Measurements from ENCODE around the gene NDUFV1.
A peak's percentile ranks its signal among the peaks of the same experiment; 100 is the strongest.
"Not testable (repeated sequence)": the region's sequence is repeated elsewhere in the genome, so short reads cannot be mapped to it uniquely, and the experiment has no call there.

NDUFV1 gene

DNA sequence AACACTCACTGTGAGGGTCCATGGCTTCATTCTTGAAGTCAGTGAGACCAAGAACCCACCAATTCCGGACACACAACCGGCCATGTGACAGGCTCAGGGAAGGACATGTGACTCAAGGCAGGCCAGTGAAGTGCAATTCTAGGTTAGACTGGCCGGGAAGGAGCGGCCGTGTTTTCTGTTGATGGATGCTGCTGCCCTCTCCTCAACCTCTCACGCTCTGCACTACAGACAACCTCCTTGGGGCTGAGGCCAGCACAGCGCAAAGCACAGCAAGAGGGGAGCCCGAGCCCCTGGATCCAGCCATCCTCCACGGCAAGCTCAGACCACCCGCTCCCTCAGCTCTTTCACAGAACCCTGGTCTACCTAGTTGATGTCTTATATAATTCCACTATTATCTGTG is 20.2 kb downstream of the NDUFV1 start:
- DNase-seq (ENCODE audit: low spot score) (no peak), FAIRE-seq (no peak)

DNA sequence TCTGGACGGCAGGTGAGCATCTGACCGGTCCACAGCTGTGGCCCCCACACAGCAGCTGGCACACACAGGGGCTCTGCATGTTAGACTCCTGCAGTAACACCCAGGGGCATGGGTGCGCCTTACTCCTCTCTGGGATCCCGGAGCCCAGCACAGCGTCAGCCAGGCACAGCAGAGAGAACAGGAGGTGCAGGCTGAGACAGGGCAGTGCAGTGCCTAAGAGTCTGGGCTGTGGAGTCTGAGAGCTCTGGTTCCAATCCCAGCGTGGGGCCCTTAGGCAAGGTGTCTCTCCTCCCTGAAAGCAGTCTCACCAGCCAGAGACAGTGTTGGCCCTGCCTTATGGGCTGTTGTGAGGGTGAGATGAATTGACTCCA is 20.7 kb downstream of the NDUFV1 start:
- no peak for FAIRE-seq
- no peak for DNase-seq (ENCODE audit: low spot score)

DNA sequence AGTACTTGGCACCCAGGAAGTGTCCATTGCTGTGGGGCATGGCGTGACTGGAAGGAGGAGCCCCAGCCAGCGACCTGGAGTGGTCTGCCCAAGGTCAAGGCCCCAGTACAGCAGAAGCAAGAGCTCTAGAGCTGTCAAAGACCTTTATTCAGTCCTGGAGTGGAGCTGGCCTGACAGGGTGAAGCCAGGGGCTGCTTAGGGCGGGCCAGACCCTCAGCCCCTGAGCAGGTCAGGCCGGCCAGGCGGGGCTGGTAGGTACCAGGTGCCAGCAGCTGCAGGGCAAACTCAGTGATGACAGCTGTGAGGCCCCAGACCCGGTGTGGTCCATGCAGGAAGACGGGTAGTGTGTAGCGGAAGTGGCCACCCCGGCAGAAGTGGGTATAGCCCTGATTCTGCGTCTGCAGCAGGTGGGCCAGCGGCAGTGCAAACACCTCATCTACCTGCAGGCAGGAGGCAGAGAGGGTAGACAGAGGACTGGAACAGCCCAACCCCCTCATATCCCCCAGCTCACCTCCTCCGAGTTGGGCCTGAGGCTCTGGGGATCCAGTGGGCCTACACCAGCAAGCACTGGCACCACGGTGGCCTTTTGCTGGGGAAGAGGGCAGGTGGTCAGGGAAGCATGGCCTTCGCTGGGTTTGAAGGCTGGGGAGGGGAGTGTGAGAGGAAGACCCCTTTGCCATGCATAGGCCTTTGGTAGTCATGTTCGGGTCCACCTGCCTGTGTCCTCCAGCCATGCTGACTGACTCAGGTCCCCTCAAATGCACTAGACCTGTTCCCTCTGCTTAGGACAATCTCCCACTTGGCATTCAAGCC is 21.3 kb downstream of the NDUFV1 start:
- no peak for FAIRE-seq

DNA sequence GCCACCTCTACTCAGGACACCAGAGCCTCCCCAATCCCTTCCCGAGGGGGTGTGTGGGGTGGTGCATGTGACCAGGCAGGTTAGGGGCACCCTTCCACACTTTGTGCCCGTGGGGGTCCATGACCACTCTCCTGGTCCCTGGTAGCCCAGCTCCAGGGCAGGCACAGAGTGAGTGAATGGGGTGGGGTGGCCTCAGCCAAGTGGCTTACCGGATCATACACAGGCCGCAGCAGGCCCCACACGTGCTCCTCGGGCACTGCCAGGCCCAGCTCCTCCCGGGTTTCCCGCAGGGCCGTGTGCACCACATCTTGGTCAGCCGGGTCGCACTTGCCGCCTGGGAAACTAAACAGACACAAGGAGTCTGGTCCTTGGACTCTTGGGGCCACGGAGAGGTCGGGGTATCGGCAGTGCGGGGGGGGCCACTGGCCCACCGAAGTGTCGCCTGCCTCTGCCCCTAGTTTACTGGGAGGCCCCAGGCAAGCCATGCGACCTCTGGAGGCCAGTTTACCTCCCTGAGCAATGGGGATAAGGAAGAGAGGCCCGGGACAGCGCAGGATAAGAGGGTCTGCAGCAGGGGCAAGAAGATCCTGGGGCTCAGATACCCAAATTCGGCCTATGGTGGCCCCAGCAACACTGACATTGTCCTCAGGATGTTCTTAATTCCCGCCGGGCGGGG is 22.1 kb downstream of the NDUFV1 start:
- FAIRE-seq (no peak), DNase-seq (ENCODE audit: low spot score) (no peak)

More for the DNA sequence above, 21.3 kb downstream of the NDUFV1 start:
- DNase-seq (ENCODE audit: low spot score), result no peak

DNA sequence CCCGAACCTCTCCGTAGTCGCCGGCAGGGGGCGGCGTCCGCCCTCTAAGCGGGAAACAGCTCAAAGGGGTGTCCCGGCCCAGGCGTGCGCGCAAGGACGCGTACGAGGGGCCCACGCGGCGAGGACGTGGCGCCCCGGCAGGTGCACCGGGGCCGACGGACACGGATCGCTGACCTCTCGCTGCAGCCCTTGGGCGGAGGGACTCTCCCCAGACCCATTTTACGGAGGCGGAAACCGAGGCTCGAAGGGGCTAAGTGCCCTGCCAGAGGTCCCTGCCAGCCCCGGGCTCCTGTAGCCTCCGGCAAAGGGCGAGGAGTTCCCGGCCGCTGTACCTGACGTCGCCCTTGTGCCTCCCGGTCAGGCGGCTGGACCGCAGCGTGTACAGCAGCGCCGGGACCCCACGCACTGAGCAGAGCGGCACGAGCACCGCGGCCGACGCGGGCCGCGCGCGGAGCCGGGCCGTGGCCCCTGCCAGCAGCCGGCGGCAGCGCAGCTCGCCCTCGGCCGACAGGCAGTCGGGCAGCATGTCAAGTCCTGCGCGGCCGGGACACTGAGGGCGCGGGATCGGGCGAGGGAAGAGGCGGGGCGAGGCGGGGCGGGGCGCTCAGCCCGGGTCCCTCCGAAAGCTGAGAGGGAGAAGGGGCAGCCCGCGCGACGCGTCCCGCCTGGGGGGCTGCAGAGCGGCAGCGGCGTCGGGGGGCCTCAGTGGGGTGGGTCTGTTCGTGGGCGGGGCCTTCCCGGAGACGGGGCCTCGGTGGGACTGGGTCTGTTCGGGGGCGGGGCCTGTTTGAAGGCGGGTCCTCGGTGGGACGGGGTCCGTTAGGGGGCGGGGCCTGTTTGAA is 22.9 kb downstream of the NDUFV1 start, which contains the start of gene NUDT8:
Gene NUDT8 (minus strand): TSS at position 552 of the 842 bp plus-strand sequence. CDS start 26 bp downstream, at position 526.
- DNase-seq (ENCODE audit: low spot score), result peak; percentile 85
- peak; percentile 90 for FAIRE-seq

DNA sequence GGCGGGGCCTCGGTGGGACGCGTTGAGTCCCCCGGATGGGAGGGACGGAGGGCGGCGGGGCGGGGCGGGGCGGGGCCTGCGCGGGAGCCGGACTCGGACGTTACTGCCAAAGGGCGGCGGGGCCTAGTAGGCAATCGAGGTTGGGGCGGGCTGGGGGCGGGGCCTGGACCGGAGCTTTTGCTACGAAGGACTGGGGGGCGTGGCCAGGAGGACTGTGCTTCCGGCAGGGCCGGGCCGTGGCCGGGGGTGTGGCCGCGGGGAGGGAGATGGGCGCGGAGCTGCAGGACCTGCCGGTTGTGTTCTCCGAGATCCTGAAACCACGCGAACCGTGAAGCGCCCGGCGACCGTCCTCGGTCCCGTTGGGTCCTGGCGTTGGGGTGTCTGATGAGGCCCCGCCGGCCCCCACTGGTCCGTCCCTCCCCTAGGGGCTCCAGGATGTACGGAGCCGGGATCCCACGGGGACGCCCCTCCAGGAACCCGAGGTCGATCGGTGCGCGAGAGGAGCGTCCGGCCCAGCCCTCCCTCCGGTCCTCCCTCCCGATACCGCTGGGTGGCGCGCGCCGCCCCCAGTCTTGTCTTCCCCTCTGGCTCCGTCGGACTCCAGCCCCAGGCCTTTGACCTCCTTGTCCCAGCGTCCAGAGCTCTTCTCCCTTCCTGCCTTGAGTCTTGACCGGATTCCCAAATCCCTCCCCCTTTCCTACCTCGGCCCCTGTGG is 23.6 kb downstream of the NDUFV1 start:
- no peak for FAIRE-seq
- peak; percentile 99 for DNase-seq (ENCODE audit: low spot score)

DNA sequence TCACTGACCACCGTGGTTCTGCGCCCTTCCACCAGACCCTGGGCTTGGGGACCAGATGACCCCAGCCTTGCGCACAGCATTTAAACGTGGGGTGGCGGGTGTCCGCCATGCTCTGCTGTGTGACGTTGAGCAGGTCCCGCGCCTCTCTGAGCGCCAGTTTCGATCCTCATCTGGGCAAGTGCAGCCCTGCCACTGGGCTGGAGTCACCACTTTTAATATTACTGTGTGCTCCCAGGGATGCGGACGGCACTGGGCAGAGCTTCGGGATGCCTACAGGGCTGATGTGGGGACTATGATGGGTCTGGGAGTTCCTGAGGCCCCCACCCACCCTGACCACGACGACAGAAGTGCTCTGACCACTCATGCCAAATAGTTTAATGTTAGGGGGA is 24.2 kb downstream of the NDUFV1 start:
- DNase-seq (ENCODE audit: low spot score) (no peak), FAIRE-seq (no peak)

DNA sequence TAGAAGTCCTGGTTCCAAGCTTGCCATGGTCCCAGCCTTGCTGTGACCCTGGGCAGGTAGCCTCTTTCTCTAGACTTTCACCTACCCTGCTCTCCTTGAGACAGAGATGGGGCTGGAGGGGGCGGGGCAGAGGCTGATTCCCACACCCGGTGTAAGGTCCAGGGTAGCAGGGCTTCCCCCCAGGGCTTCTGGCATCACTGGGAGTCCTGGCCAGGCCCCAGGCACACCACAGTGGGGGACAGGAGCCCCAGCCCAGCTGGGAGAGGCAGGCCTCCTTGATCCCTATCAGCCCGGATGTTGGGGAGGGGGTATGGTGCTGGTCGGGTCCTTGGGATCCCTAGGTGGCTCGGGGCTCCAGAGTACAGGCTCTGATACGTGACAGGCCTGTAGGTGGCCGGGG is 24.7 kb downstream of the NDUFV1 start:
- DNase-seq (ENCODE audit: low spot score) (no peak), FAIRE-seq (no peak)

DNA sequence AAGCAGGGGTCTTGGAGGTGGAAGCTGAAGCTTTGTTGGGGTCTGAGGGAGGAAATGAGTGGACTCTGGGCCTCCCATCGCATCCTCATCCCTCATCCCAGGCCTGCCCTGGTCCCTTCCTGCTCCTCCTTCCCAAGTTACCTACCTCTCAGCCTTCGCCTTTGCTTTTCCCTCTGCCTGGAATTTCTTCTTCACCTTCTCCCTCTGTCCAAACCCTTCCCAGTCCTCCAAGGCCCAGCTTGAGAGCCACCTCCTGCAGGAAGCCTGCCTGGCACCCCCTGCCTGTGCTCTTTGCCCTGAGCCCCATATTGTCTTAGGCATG is 25.1 kb downstream of the NDUFV1 start:
- FAIRE-seq, result no peak
- no peak for DNase-seq (ENCODE audit: low spot score)

DNA sequence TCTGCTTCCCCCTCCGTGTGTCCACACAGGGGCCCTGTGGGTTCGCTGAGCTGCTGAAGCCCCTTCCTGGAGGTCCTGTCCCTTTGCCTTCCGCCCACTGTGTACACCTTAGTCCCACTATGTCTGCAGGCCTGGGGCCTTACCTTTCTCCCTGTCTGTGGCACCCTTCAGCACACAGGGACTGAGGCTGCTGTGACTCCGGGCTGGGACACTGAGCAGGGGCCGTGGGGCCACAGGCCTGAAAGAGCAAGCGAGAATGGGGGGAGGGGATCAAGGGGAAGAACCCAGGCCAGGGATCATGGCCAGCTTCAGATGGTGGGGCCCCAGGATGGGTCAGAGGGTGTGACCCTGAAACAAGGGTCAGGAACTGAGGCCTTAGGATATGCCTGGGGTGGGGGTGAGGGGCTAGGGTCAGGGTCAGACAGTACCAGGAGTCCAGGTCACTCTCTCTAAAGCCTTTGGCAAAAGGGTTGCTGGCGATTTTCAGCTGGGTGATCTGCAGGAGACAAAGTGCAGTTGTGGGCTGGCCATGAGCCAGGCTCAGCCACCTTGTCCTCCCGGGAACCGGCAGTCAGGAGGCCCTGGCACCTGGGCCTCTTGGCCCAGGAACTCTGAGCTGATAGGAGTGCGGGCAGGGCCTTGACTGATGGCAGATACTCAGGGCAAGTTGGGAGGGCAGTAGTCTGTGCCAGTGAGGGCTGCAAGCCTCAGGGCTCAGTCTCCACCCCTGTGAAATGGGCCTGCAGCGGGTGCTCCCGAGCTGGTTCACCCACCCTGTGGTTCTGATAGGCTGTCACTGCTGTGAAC is 25.6 kb downstream of the NDUFV1 start:
- DNase-seq (ENCODE audit: low spot score), result no peak
- FAIRE-seq, result no peak

DNA sequence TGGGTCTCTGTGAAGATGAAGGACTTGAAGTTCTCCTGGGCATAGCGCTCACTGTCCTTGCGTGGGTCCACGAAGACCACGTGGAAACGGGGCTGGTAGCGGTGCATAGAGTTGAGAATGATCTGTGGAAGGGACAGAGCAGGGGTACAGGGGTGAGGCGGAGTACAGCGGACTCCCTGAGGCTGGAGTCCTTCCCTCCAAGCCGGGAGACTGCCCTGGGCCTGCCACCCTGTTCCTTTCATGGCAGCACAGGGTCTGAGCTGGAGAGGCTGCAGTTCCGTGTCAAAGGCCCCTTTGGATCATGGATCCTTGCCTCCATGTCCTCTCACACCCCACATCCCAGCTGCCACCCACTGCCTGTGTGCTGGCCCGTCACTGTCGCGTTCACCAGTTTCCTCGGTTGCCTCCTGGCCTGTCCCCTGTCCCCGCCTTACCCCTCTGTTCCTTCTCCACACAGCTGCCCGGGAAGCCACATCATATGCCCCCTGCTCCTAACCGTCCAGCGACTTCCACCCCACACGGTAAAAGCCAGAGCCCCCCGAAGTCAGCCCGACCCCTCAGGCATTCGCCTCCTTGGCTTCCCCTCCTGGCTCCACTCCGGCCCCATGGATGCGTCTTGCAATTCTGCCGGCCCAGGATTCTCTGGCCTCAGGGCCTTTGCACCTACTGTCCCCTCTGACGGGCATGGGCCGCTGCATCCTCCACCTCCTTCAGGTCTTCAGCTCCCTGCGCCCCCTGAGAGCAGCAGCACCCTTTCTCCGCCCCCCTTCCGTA is 26.4 kb downstream of the NDUFV1 start:
- no peak for DNase-seq (ENCODE audit: low spot score)
- FAIRE-seq, result no peak

DNA sequence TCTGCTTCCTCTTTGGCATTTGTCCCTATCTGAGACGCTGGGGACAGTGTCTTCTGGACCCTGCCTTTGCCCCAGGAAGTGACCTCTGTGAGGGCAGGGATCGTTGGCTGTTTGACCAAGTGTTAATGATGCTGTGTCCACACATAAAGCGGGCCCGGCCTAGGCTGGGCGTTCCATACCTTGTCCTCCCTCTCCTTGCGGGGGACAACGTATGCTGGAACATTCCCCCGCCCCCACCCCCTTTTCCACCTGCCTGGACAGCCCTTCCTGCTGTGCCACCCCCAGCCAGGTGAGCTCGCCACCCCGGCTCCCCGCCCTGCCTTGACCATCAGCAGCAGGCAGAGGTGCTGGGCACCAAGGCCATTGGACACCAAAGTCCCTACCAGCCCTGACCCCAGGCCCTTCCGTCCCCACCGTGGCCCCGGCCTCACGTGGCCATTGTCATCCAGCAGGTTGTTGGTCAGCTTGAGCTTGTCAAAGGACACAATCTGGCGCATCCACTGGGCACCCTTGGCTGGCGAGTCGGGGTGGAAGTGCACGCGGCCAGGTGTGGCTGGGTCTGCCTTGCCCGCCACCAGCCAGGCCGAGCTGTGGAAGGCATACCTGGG is 27.1 kb downstream of the NDUFV1 start:
- DNase-seq (ENCODE audit: low spot score), result no peak
- FAIRE-seq, result no peak

DNA sequence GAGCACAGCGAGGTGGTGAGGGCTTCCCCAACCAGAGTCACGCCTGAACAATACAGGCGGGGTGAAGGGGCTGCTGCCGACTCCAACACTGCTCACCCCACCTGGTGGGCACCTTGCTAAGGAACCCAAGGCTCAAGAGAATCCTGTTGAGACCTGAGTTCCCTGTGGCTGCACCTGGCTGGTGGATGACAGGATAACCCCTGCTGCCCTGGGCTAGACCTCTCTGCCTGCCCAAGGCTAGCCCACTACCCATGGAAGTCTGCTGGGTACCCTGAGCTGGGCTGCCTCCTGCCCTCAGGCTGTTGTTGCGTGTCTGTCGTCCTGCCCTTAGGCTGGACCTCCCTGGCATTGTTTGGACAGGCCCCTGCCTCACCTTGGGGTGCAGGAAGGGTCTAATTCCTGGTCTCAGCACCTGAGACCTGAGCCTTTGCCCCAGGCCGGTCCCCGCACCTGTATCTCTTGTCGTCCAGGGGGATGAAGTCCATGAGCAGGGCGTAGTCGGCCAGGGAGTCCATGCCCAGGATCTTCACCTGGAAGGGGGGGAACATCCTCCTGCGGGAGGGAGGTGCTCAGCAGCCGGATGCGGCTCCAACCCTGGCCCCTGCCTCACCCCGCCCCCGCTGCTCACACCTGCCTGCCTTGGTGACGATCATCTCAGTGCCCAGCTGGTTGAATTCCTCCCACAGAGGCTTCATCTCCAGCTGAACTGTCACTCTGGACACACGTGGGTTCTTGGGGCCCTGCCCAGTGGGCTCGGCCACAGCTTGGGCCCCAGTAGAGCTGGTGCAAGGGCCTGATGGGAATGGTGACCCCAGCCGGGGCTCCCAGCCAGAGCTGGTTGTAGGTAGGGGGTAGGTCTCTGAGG is 27.9 kb downstream of the NDUFV1 start:
- DNase-seq (ENCODE audit: low spot score) (no peak), FAIRE-seq (peak; percentile 37)

DNA sequence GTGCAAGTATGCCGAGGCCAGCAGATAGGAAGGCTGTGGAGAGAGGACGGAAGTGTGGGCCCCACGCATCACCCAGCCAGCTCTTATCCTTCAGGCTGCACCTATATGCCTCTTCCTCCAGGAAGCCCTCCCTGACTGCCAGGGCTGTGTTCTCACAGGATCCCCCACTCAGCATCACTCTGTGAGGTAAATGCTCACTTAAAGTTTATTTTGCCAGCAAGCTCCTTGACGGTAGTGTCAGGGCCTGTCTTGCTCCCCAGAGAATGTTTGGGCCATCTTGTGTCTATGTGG is 28.4 kb downstream of the NDUFV1 start:
- DNase-seq (ENCODE audit: low spot score) (no peak), FAIRE-seq (no peak)

DNA sequence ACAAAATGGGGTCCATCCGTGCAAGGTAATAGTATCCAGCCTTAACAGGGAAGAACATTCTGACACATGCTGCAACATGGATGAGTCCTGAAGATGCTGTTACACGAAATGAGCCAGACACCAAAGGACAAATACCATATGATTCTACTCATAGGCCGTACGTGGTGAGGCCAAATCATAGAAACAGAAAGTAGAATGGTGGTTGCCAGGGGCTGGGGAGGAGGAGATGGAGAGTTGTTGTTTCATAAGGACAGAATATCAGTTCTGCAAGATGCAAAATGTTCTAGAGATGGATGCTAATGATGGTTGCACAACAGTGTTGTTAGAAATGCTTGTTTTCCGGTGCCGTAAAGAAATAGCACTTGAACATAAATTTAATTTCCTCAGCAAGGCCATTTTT is 30.2 kb downstream of the NDUFV1 start:
- DNase-seq (ENCODE audit: low spot score) (no peak), FAIRE-seq (peak; percentile 20)

DNA sequence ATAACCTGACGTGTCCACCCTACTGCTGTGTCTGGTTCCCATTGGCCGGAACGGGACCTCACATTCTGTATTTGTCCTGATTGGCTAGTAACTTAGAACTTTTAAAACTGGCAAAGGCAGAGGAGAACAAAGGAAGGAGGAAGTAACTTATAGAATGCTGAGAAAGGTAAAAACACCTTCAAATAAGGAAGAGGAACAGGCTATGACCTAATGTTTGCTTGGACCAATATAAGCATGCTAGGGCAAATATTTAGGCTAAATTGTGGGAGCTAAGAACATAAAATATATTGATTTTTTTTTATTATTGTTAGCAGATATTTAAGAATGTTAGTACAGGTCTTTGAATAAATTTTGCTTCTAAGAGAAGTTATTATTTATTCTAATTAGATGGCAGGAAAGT is 30.7 kb downstream of the NDUFV1 start:
- FAIRE-seq; DNase-seq (ENCODE audit: low spot score): not testable (repeated sequence)

DNA sequence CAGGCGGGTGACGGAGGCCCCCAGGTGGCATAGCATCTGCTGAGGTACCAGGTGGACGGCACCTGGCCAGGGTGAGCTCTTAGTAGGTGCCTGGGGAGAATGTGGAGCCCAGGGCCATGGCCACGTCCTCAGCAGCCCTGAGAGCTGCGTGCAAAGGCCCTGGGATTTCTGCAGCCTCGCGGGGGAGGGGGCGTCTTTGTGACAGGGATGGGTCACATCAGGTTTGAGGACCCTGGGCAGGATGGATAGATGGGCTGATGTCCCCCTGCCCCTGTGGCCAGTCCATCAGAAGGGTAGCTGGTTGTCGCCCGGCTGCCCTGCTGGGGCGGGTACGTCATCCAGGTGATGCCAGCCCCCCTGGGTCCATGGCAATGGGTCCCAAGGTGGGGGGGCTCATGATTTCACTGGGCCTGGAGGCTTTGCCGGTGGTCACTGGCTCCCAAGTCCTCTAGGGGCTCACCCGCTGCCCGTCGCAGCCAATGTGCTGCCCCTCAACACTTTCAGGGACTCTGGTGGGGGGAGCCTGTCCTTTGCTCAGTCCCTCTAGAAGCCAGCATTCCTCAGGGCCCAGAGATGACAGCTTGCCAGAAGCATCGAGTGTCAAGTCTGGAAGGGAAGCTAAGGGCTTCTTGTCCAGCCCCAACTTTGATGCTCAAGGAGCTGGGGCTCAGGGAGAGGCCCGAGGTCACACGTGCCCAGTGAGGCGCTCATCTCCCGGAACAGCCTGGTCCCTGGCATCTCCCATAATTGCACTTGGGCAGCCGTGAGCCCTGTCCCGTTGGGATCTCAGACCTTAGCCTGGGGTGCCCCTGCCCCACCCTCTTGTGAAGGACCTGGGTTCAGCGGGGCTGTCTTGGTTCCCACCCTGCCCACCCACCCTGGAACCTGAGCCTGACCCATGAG is 32.0 kb downstream of the NDUFV1 start:
- no peak for DNase-seq (ENCODE audit: low spot score)
- no peak for FAIRE-seq

DNA sequence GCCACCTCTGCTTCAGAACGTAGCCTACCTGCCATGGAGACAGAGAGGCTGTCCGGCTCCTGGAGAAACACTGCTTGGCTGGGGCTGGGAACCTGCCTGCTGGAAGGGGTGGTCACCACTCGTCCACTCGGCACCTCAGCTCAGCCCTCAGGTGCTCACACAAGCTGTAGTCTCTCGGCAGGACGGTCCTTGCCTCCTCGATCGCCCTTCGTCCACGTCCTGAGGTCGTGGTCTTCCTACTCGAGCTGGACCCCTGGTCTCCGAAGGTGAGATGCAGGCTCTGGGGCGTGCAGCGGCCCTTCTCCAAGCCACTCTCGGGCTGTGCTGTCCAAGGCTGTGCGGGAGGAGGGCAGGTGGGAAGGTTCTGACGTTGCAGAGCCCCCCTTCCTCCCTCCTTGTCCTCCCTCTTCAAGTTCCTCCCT is 32.7 kb downstream of the NDUFV1 start, which contains the start of gene TBX10:
Gene TBX10 (minus strand): TSS at position 326 of the 422 bp plus-strand sequence. CDS start 291 bp downstream, at position 35.
- FAIRE-seq (no peak), DNase-seq (ENCODE audit: low spot score) (no peak)

Measured in urothelium cell line (cell line).